Activated naive CD4-positive, alpha-beta T cell treated with anti-CD3 and anti-CD28 coated beads for 36 hours (primary cell): ENCODE data around the gene SIGLEC14. TPM values are rescaled to one million over a fixed set of nuclear protein-coding genes. Genes with fewer than 3 reads are reported as not detected.

Source experiments
- CTCF ChIA-PET: fragments of 350-600 bp; sonication (Branson Sonifier 250); formaldehyde crosslinking; loops from one replicate; lab custom pipeline; 2021; ENCODE audit warnings: antibody characterized with exemption; lab: Charles Lee
- DNase-seq: peaks from one replicate; pipeline ENCODE4 v3.0.0-alpha.2; 2020
- H3K27ac Mint-ChIP-seq: one replicate; pipeline ENCODE4 v1.8.0; 2021; ENCODE audit warnings: mild to moderate bottlenecking, mixed read lengths
- H3K27me3 Mint-ChIP-seq: one replicate; pipeline ENCODE4 v1.8.0; 2021; ENCODE audit warnings: low read depth, mixed read lengths
- H3K36me3 Mint-ChIP-seq: one replicate; pipeline ENCODE4 v1.8.0; 2021; ENCODE audit warnings: low read depth, mixed read lengths
- H3K4me1 Mint-ChIP-seq: one replicate; pipeline ENCODE4 v1.8.0; 2021; ENCODE audit warnings: low read depth, mixed read lengths
- H3K4me3 Mint-ChIP-seq: one replicate; pipeline ENCODE4 v1.8.0; 2021; ENCODE audit warnings: mild to moderate bottlenecking, moderate library complexity, mixed read lengths
- H3K9me3 Mint-ChIP-seq: one replicate; pipeline ENCODE4 v1.8.0; 2021; ENCODE audit warnings: mixed read lengths
- intact Hi-C: fragments of 100-400 bp; cut with micrococcal nuclease; formaldehyde crosslinking; loops from one replicate; pipeline ENCODE4 v1.15.1; 2023
- total RNA-seq, 2 experiments: library from RNA; stranded (reverse); gene quantifications; one replicate each; pipeline ENCODE4 v1.2.3, GENCODE V29; 2021

The SIGLEC14 gene
- total RNA-seq, 2 experiments from 2014 or later: not detected

DNA sequence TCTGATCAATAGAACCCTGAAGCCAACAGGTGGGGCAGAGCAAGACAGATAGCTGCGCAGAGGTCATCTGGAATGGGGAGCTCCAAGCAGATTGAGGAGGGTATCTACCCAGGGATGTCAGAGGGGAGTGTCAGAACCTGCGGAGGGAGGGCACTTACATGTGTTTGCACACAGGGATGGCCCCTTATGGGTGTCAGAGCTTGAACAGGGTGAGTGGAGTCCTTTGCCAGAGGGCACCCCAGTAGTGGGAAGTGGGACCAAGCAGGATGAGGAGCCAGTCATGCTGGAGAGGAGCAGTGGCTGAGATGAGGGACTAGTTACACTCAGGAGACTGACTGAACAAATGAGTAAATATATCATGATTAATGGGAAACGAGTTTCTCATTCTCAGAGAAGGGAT is 17.0 kb upstream of the SIGLEC14 start:
- Mint-ChIP-seq H3K9me3 (no peaks in the 10 kb centered on the region), H3K27me3 (peaks cover 16% of the 10 kb centered on the region), H3K4me3 (no peak overlapping the region), H3K27ac (no peak overlapping the region), H3K36me3 (no peaks in the 10 kb centered on the region), H3K4me1 (peaks cover 2% of the 10 kb centered on the region)
- DNase-seq: no peak
- CTCF ChIA-PET: no interaction called here
- intact Hi-C loops: loop anchor here (5.0 kb wide), 1 partner anchor 114 kb away; no protein-coding TSS in a partner anchor

GRCh38 chr19:51660975-51661600 is 14.5 kb upstream of the SIGLEC14 start:
- Mint-ChIP-seq H3K27me3 (peaks cover 19% of the 10 kb centered on the region), H3K36me3 (no peaks in the 10 kb centered on the region), H3K4me3 (no peak overlapping the region), H3K9me3 (no peaks in the 10 kb centered on the region), H3K27ac (no peak overlapping the region), H3K4me1 (peaks cover 5% of the 10 kb centered on the region)
- CTCF ChIA-PET: interaction anchor here (0.7 to 3.1 kb wide), 12 partner anchors 9 to 199 kb away, joined by 3 to 18 read pairs (median 3); no protein-coding TSS in a partner anchor
- intact Hi-C loops: loop anchor here (5.0 kb wide), 1 partner anchor 116 kb away; no protein-coding TSS in a partner anchor
- DNase-seq: peak; percentile 89

GRCh38 chr19:51654783-51655182 is 8.2 kb upstream of the SIGLEC14 start:
- CTCF ChIA-PET: interaction anchor here (0.8 to 2.2 kb wide), 3 partner anchors 141 to 182 kb away, joined by 3 to 14 read pairs (median 4); no protein-coding TSS in a partner anchor
- DNase-seq: no peak
- Mint-ChIP-seq H3K9me3 (peaks cover 1% of the 10 kb centered on the region), H3K36me3 (no peaks in the 10 kb centered on the region), H3K27me3 (peaks cover 9% of the 10 kb centered on the region), H3K27ac (no peak overlapping the region), H3K4me3 (no peak overlapping the region), H3K4me1 (peaks cover 5% of the 10 kb centered on the region)
- intact Hi-C loops: no loop called here

DNA sequence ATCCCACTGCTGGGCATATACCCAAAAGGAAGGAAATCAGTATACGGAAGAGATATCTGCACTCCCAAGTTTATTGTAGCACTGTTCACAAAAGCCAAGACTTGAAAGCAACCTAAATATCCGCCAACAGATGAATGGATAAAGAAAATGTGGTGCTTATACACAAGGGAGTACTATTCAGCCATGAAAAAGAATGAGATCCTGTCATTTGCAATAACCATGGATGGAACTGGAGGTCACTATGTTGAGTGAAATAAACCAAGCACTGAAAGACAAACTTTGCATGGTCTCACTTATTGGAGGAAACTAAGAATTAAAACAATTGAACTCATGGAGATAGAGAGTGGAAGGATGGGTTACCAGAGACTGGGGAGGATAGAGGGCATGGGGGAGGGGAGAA is 6.5 kb upstream of the SIGLEC14 start:
- Mint-ChIP-seq H3K36me3 (no peaks in the 10 kb centered on the region), H3K27me3 (peaks cover 13% of the 10 kb centered on the region), H3K9me3 (peaks cover 1% of the 10 kb centered on the region), H3K27ac (no peak overlapping the region), H3K4me3 (no peak overlapping the region), H3K4me1 (peaks cover 5% of the 10 kb centered on the region)
- CTCF ChIA-PET: no interaction called here
- intact Hi-C loops: no loop called here
- DNase-seq: no peak

DNA sequence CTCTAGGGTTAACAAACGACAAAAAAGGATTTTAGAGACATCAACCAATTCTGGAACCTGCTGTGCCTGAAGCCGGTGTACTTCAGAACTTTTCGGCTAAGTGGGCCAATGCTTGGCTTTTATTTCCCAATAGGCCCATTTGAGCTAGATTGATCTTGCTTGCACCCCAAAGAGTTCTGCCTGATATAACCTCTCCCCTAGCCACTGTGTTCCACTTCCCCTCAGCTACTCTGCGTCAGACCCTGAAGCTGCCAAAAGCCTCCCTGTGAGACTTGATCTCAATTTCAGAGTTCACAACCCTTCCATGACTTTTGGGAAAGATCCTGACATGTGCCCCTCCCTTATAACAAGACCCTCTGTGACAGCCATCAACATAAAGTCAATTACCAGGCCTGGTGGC is 5.6 kb upstream of the SIGLEC14 start:
- peaks cover 15% of the 10 kb centered on the region for H3K27me3 Mint-ChIP-seq
- no peak overlapping the region for H3K27ac Mint-ChIP-seq
- DNase-seq: no peak
- H3K4me3 Mint-ChIP-seq: no peak overlapping the region
- intact Hi-C loops: no loop called here
- peaks cover 1% of the 10 kb centered on the region for H3K9me3 Mint-ChIP-seq
- H3K4me1 Mint-ChIP-seq: peaks cover 5% of the 10 kb centered on the region
- CTCF ChIA-PET: interaction anchor here (0.6 to 0.8 kb wide), 3 partner anchors 40 to 835 kb away, joined by 3 read pairs; no protein-coding TSS in a partner anchor
- H3K36me3 Mint-ChIP-seq: no peaks in the 10 kb centered on the region

DNA sequence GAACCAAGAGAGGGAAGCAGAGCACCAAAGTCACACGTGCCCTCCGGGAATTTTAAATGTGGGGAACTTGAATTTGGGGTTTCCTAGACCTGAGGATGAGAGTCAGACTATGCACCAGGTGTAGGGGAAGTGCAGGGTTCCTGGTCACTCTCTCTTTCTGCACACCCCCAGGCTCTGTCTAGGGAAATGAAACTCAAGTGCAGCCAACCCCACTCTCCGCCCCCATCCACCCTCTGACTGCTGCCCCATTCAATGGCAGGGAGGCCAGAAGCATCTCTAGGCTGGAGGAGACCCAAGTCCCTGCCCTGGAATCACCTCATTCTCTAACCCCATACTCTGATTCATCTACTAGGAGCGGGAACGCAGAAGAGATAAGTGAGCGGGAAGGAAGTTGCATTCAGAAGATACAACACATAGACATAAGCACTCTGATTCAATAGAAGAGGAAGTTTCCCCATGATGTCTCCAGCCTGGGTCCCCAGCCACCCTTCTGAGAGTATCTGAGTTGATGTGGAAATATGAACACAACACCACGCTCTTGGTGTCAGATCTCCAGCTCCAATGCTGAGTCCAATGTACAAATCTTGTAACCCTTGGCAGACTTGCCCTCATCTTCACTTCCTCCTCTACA is 4.7 kb upstream of the SIGLEC14 start:
- Mint-ChIP-seq H3K4me1 (no peaks in the 10 kb centered on the region), H3K9me3 (peaks cover 1% of the 10 kb centered on the region), H3K4me3 (no peak overlapping the region), H3K27ac (no peak overlapping the region), H3K27me3 (peaks cover 12% of the 10 kb centered on the region), H3K36me3 (no peaks in the 10 kb centered on the region)
- DNase-seq: no peak
- intact Hi-C loops: no loop called here
- CTCF ChIA-PET: interaction anchor here (0.6 to 0.8 kb wide), 3 partner anchors 39 to 834 kb away, joined by 3 read pairs; no protein-coding TSS in a partner anchor

DNA sequence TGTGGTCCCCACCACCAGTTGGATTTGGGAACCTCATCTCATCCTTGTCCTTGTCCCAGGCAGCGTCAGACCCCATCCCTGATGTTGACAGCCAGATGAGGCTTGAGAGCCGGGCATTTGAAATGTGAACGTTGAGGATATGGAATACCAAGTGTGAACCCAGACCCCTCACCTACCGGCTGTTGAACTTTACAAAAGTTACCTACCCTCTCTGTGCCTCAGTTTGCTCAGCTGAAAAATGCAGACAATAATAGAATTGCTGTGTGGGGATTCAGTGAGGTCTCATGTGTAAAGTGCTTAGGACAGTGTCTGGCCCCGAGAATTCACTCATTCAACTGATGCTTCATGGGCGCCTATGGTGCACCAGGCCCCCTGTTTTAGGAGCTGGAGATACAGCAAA is 693 bp upstream of the SIGLEC14 start:
- Mint-ChIP-seq H3K4me1 (no peaks in the 10 kb centered on the region), H3K4me3 (no peak overlapping the region), H3K27me3 (peaks cover 19% of the 10 kb centered on the region), H3K27ac (no peak overlapping the region), H3K36me3 (no peaks in the 10 kb centered on the region), H3K9me3 (no peaks in the 10 kb centered on the region)
- no peak for DNase-seq
- intact Hi-C loops: no loop called here
- CTCF ChIA-PET: interaction anchor here (1.2 to 1.4 kb wide), 2 partner anchors 10 to 15 kb away, joined by 3 read pairs; no protein-coding TSS in a partner anchor

GRCh38 chr19:51644636-51645271 is 1.9 kb downstream of the SIGLEC14 start:
- peaks cover 29% of the 10 kb centered on the region for H3K27me3 Mint-ChIP-seq
- intact Hi-C loops: no loop called here

GRCh38 chr19:51641648-51642047 is 5.0 kb downstream of the SIGLEC14 start:
- Mint-ChIP-seq H3K4me3 (no peak overlapping the region), H3K4me1 (no peaks in the 10 kb centered on the region), H3K27me3 (peaks cover 39% of the 10 kb centered on the region), H3K27ac (no peak overlapping the region), H3K36me3 (no peaks in the 10 kb centered on the region), H3K9me3 (peaks cover 4% of the 10 kb centered on the region)
- no peak for DNase-seq
- intact Hi-C loops: no loop called here
- CTCF ChIA-PET: no interaction called here

More at GRCh38 chr19:51644636-51645271, 1.9 kb downstream of the SIGLEC14 start:
- Mint-ChIP-seq H3K4me1 (no peaks in the 10 kb centered on the region), H3K27ac (no peak overlapping the region), H3K36me3 (no peaks in the 10 kb centered on the region), H3K4me3 (no peak overlapping the region), H3K9me3 (no peaks in the 10 kb centered on the region)
- DNase-seq: no peak
- CTCF ChIA-PET: interaction anchor here (0.6 to 0.8 kb wide), 3 partner anchors 9 to 220 kb away, joined by 3 to 5 read pairs (median 4); no protein-coding TSS in a partner anchor

DNA sequence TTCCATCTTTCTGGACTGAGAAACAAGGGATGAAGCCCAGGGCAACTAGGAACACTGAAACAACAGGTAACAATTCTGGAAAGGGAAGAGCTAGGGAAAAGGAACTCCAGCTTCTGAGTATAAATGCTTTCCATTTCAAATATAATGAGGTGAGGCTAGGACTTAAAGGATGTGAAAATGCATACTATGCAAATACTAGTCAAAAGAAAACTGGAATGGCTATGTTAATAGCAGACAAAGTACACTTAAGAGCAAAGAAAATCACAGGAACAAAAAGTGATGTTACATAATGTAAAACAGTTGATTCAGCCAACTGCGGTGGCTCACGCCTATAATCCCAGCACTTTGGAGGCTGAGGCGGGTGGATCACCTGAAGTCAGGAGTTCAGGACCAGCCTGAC is 6.2 kb downstream of the SIGLEC14 start:
- Mint-ChIP-seq H3K36me3 (no peaks in the 10 kb centered on the region), H3K4me1 (no peaks in the 10 kb centered on the region), H3K27me3 (peaks cover 39% of the 10 kb centered on the region), H3K4me3 (no peak overlapping the region), H3K27ac (no peak overlapping the region), H3K9me3 (peaks cover 4% of the 10 kb centered on the region)
- no peak for DNase-seq
- CTCF ChIA-PET: interaction anchor here (0.6 kb wide), 1 partner anchor 137 kb away, joined by 3 read pairs; no protein-coding TSS in a partner anchor
- intact Hi-C loops: no loop called here

DNA sequence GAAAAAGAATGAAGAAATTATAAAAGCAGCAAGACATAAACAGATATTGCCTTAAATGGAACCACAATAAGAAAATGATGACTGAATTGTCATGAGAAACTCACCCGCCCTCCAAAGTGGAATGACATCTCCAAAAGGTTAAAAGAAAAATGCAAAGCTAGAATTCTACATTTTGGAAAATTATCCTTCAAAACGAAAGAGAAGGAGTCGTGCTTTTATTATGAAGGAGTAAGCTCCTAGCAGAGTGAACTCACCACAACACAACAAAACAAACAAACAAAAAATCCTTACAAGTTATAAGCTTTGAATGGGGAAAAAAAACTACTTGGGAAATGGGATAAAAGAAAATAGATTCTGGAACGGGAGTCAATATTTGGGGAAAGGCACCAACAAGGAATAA is 6.7 kb downstream of the SIGLEC14 start:
- H3K4me1 Mint-ChIP-seq: no peaks in the 10 kb centered on the region
- intact Hi-C loops: no loop called here
- H3K9me3 Mint-ChIP-seq: peaks cover 4% of the 10 kb centered on the region

GRCh38 chr19:51637362-51637978 is 9.2 kb downstream of the SIGLEC14 start:
- Mint-ChIP-seq H3K36me3 (no peaks in the 10 kb centered on the region), H3K9me3 (peaks cover 4% of the 10 kb centered on the region), H3K4me3 (no peak overlapping the region), H3K27ac (no peak overlapping the region), H3K27me3 (peaks cover 29% of the 10 kb centered on the region), H3K4me1 (no peaks in the 10 kb centered on the region)
- no peak for DNase-seq
- CTCF ChIA-PET: interaction anchor here (0.6 to 2.1 kb wide), 6 partner anchors 19 to 280 kb away, joined by 3 to 10 read pairs (median 3); partner anchors contain the start of gene HAS1
- intact Hi-C loops: loop anchor here (1.0 kb wide), 1 partner anchor 164 kb away; no protein-coding TSS in a partner anchor

More for the DNA sequence above, 6.7 kb downstream of the SIGLEC14 start:
- H3K4me3 Mint-ChIP-seq: no peak overlapping the region
- no peak overlapping the region for H3K27ac Mint-ChIP-seq
- DNase-seq: no peak
- CTCF ChIA-PET: interaction anchor here (0.6 kb wide), 1 partner anchor 137 kb away, joined by 3 read pairs; no protein-coding TSS in a partner anchor
- H3K36me3 Mint-ChIP-seq: no peaks in the 10 kb centered on the region
- peaks cover 39% of the 10 kb centered on the region for H3K27me3 Mint-ChIP-seq
